Tibial nerve (tissue), 4 donors: ENCODE data around the gene ROBO1. TPM values are rescaled to one million over a fixed set of nuclear protein-coding genes. Genes with fewer than 3 reads are reported as not detected.

Experiments
- DNase-seq, 2 donors: peaks; one replicate each; pipeline ENCODE4 v3.0.0-alpha.2; 2019; ENCODE audit warnings: low spot score in 2 of 2
- H3K27ac ChIP-seq, 4 donors: fragments of 200-600 bp; sonication (generic) in 3 of 4; one replicate each; pipeline ENCODE4 v1.5.1; 2017 to 2019; ENCODE audit warnings: mild to moderate bottlenecking in 1 of 4
- H3K27me3 ChIP-seq, 2 donors: fragments of 200-600 bp; sonication (generic) in 1 of 2; one replicate each; pipeline versions ENCODE4 v1.5.1 to v1.6.0; 2017 to 2019
- H3K36me3 ChIP-seq, 3 donors: fragments of 200-600 bp; sonication (generic); one replicate each; pipeline ENCODE4 v1.5.1; 2018 to 2019
- H3K4me1 ChIP-seq, 4 donors: fragments of 200-600 bp; sonication (generic) in 3 of 4; one replicate each; pipeline ENCODE4 v1.5.1; 2017 to 2019
- H3K4me3 ChIP-seq, 4 donors: fragments of 200-600 bp; sonication (generic) in 3 of 4; one replicate each; pipeline ENCODE4 v1.5.1; 2017 to 2019; ENCODE audit warnings: mild to moderate bottlenecking in 1 of 4, moderate library complexity in 1 of 4
- H3K9me3 ChIP-seq, 4 donors: fragments of 200-600 bp; sonication (generic) in 3 of 4; one replicate each; pipeline ENCODE4 v1.5.1; 2017 to 2019
- EP300 ChIP-seq, 2 donors: sonication (generic); formaldehyde crosslinking; IDR thresholded peaks; one replicate each; pipeline ENCODE4 v1.6.1; 2017; ENCODE audit warnings: antibody characterized with exemption in 2 of 2, mild to moderate bottlenecking in 1 of 2
- POLR2A ChIP-seq, 2 donors: fragments of 450-650 bp; IDR thresholded peaks; one replicate each; pipeline ENCODE4 v1.6.1; 2017; ENCODE audit warnings: antibody characterized with exemption in 2 of 2, mild to moderate bottlenecking in 2 of 2, moderate library complexity in 2 of 2
- WGBS, 2 donors: methylation state at CpG; one replicate each; pipeline ENCODE4 v1.1.5; 2018; 5-methylcytosine and 5-hydroxymethylcytosine counted together
- total RNA-seq, 4 donors: library from RNA; depleted of rRNA; stranded (reverse); fragments of >200 nt; gene quantifications; one replicate each; pipeline ENCODE4 v1.1.0, GENCODE V29; 2016
- TF ChIP-seq, protein P1 (sequence below), 5 experiments: fragments of 200-600 bp in 3 of 5; fragments of 450-650 bp in 2 of 5; sonication (generic) in 3 of 5; IDR thresholded peaks; one replicate each; pipeline ENCODE4 v1.5.1; 2016 to 2019; ENCODE audit warnings: antibody characterized with exemption in 5 of 5, mild to moderate bottlenecking in 3 of 5, moderate library complexity in 2 of 5

ROBO1 gene
- total RNA-seq, 4 donors from 2014 or later: 12.6 to 27.8 (median 23.1) TPM

DNA sequence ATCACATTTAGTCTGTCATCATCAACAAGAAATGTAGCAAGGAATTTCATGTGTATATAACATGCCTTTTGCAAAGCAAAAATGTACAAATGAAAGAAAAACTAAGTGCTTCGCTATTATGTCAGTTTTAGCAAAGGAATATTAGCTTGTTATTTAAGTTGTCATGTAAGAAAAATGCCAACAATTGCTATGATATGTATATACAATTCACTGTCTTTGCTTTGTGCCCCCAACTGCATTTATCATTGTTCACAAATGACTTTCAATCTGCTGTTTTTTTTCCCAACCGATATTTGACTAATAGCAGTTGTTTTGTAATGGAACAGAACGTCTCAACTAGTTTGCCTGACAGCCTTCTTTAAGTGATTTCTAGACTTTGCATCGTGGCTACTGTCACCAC, 207.1 kb downstream of the ROBO1 start:
- TF ChIP-seq EP300 (IDR thresholded peaks at IDR 0.05) (no peak), POLR2A (IDR thresholded peaks at IDR 0.05) (no peak)
- TF ChIP-seq, protein P1, sequence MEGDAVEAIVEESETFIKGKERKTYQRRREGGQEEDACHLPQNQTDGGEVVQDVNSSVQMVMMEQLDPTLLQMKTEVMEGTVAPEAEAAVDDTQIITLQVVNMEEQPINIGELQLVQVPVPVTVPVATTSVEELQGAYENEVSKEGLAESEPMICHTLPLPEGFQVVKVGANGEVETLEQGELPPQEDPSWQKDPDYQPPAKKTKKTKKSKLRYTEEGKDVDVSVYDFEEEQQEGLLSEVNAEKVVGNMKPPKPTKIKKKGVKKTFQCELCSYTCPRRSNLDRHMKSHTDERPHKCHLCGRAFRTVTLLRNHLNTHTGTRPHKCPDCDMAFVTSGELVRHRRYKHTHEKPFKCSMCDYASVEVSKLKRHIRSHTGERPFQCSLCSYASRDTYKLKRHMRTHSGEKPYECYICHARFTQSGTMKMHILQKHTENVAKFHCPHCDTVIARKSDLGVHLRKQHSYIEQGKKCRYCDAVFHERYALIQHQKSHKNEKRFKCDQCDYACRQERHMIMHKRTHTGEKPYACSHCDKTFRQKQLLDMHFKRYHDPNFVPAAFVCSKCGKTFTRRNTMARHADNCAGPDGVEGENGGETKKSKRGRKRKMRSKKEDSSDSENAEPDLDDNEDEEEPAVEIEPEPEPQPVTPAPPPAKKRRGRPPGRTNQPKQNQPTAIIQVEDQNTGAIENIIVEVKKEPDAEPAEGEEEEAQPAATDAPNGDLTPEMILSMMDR (IDR thresholded peaks at IDR 0.05): no peak
- WGBS, 2 donors: 64 to 65% methylated on average over 4 of the region's 4 CpGs
- no peaks in the 10 kb centered on the region for H3K27me3 ChIP-seq
- no peaks in the 10 kb centered on the region for H3K36me3 ChIP-seq
- no peaks in the 10 kb centered on the region for H3K4me1 ChIP-seq
- no peak overlapping the region for H3K27ac ChIP-seq
- no peak overlapping the region for H3K4me3 ChIP-seq
- DNase-seq: no peak
- H3K9me3 ChIP-seq: no peaks in the 10 kb centered on the region

DNA sequence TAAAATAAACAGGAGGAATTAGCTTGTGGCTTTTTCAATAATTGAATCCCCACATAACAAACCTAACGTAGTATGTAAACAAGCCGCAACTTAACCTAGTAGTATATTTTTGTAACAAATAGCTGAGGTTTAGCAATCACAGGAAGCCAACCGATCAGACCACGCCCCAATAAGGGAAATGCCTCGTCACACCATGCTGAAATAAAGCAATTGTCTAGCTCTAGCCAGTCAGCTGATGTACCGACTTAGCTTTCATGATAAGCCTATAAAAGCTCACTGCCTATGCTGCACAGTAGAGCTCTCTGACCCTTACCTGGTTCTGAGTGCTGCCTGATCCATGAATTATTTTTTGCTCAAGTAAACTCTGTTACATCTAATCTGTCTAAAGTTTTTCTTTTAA, 208.9 kb downstream of the ROBO1 start:
- H3K9me3 ChIP-seq: no peaks in the 10 kb centered on the region
- TF ChIP-seq, protein P1 (IDR thresholded peaks at IDR 0.05): no peak
- TF ChIP-seq EP300 (IDR thresholded peaks at IDR 0.05) (no peak), POLR2A (IDR thresholded peaks at IDR 0.05) (no peak)
- DNase-seq: no peak
- H3K27ac ChIP-seq: no peak overlapping the region
- H3K4me3 ChIP-seq: no peak overlapping the region
- WGBS, 2 donors: 73 to 76% methylated on average over 6 of the region's 6 CpGs
- H3K27me3 ChIP-seq: no peaks in the 10 kb centered on the region
- no peaks in the 10 kb centered on the region for H3K4me1 ChIP-seq
- no peaks in the 10 kb centered on the region for H3K36me3 ChIP-seq

DNA sequence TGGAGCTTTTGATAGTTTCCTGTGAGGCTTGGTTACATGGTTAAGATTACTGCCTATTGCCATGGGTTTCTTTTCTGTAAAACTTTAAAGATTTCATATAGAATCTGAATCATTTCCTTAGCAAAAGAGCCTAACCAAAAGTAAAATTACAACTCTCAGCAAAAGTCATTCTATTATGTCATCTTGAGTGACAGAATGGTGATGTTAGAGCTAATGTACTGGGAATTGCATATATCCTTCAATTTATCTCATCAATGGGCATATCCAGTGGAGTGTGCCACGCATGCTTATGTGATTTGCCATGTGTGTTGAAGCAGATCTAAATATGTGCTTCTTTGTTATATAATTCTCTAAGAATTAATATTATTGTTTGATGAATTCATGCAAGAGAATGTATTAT, 212.1 kb downstream of the ROBO1 start:
- no peak overlapping the region for H3K4me3 ChIP-seq
- TF ChIP-seq, protein P1 (IDR thresholded peaks at IDR 0.05): no peak
- TF ChIP-seq EP300 (IDR thresholded peaks at IDR 0.05) (no peak), POLR2A (IDR thresholded peaks at IDR 0.05) (no peak)
- 92 to 94% methylated on average over 1 of the region's 1 CpG for WGBS, 2 donors
- no peaks in the 10 kb centered on the region for H3K36me3 ChIP-seq
- no peak overlapping the region for H3K27ac ChIP-seq
- H3K4me1 ChIP-seq: no peaks in the 10 kb centered on the region
- H3K27me3 ChIP-seq: no peaks in the 10 kb centered on the region
- H3K9me3 ChIP-seq: no peaks in the 10 kb centered on the region
- no peak for DNase-seq

DNA sequence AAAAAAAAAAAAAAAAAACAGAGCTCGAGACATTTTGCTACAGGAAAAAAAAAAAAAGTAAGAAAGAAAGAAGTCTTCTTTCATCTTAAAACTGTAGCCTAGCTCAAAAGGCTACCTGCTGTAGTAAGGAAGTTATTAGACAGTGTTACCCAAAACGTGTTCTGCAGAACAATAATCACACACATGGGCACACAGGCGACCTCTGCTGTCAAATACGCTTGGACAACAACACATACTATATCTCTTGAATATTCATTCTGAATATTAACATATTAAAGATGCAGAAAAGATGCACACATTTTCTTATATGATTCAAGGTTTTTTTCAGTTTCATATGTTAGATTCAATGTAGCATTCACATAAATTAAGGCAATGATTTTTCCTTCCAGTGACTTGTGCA, 215.8 kb downstream of the ROBO1 start:
- no peaks in the 10 kb centered on the region for H3K4me1 ChIP-seq
- H3K27ac ChIP-seq: no peak overlapping the region
- TF ChIP-seq POLR2A (IDR thresholded peaks at IDR 0.05) (no peak), EP300 (IDR thresholded peaks at IDR 0.05) (no peak)
- TF ChIP-seq, protein P1 (IDR thresholded peaks at IDR 0.05): no peak
- DNase-seq: no peak
- no peaks in the 10 kb centered on the region for H3K36me3 ChIP-seq
- no peaks in the 10 kb centered on the region for H3K27me3 ChIP-seq
- H3K9me3 ChIP-seq: no peaks in the 10 kb centered on the region
- 53 to 57% methylated on average over 4 of the region's 4 CpGs for WGBS, 2 donors
- H3K4me3 ChIP-seq: no peak overlapping the region

DNA sequence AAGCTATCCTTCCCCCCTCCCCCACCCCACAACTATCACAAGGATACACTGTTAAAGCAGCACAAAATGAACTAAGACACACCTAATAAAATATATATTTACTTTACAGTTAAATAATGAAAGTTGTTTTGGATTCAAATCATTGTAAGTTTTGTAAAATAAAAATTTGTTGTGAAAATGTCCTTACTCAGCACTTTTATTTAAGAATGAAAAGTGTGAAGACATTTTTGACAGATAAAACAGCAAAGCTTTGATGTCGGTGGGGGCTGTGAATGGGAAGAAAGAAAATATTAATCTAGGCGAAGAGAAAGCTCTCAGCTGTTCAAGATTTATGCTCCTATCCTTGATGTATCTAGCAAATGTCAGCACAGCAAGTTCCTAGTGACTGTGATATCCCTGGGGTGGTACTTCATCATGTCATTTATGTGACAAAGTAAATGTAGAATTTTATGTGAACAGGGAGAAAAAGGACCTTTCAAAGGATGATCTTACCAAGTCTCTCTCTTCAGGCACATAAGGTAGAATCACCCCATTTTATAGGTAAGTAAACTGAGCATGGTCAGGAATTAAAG, 216.4 kb downstream of the ROBO1 start:
- Histone ChIP-seq H3K9me3 (no peaks in the 10 kb centered on the region), H3K4me3 (no peak overlapping the region), H3K4me1 (no peaks in the 10 kb centered on the region), H3K27me3 (no peaks in the 10 kb centered on the region), H3K36me3 (no peaks in the 10 kb centered on the region), H3K27ac (no peak overlapping the region)
- WGBS, 2 donors: 89 to 94% methylated on average over 2 of the region's 2 CpGs
- TF ChIP-seq POLR2A (IDR thresholded peaks at IDR 0.05) (no peak), EP300 (IDR thresholded peaks at IDR 0.05) (no peak)
- TF ChIP-seq, protein P1 (IDR thresholded peaks at IDR 0.05): no peak
- no peak for DNase-seq
